Neural crest cell (in vitro differentiated cells): ENCODE results near the gene ETV1. TPM values are rescaled to one million over a fixed set of nuclear protein-coding genes. Genes with fewer than 3 reads are reported as not detected.
A peak's percentile ranks its signal among the peaks of the same experiment; 100 is the strongest.

Experiments
- DNase-seq: peaks from one replicate; pipeline ENCODE4 v3.0.0; 2021; ENCODE audit warnings: low read depth, mixed read lengths, low spot score
- H3K27ac Mint-ChIP-seq: one replicate; pipeline ENCODE4 v1.8.0; 2021; ENCODE audit warnings: mild to moderate bottlenecking, mixed read lengths; ENCODE audit not compliant: unreplicated experiment
- H3K27me3 Mint-ChIP-seq: 2 replicates; pipeline ENCODE4 v1.8.0; 2021; ENCODE audit warnings: low read depth, mild to moderate bottlenecking, mixed read lengths
- H3K36me3 Mint-ChIP-seq: 2 replicates; pipeline ENCODE4 v1.8.0; 2021; ENCODE audit warnings: low read depth, mild to moderate bottlenecking, mixed read lengths
- H3K4me1 Mint-ChIP-seq: 2 replicates; pipeline ENCODE4 v1.8.0; 2021; ENCODE audit warnings: mixed read lengths
- H3K4me3 Mint-ChIP-seq: one replicate; pipeline ENCODE4 v1.8.0; 2021; ENCODE audit warnings: mild to moderate bottlenecking, mixed read lengths
- H3K9me3 Mint-ChIP-seq: 2 replicates; pipeline ENCODE4 v1.8.0; 2021; ENCODE audit warnings: mixed read lengths
- total RNA-seq: library from RNA; stranded (reverse); gene quantifications from 2 replicates; pipeline ENCODE4 v1.2.1, GENCODE V29; 2021
- TF ChIP-seq, protein P1 (sequence below): fragments of 200-600 bp; sonication (generic); conservative IDR thresholded peaks from 2 replicates; pipeline ENCODE4 v1.5.0; 2021; ENCODE audit warnings: antibody characterized with exemption, mild to moderate bottlenecking

The ETV1 gene
- total RNA-seq, 1 donor from 2014 or later: 89.4 TPM

GRCh38 chr7:13963925-13964324 is 25.5 kb downstream of the ETV1 start:
- Mint-ChIP-seq H3K9me3 (no peaks in the 10 kb centered on the region), H3K27ac (no peak overlapping the region), H3K4me3 (no peak overlapping the region), H3K4me1 (peaks cover 7% of the 10 kb centered on the region), H3K27me3 (no peaks in the 10 kb centered on the region), H3K36me3 (peaks cover 11% of the 10 kb centered on the region)
- TF ChIP-seq, protein P1, sequence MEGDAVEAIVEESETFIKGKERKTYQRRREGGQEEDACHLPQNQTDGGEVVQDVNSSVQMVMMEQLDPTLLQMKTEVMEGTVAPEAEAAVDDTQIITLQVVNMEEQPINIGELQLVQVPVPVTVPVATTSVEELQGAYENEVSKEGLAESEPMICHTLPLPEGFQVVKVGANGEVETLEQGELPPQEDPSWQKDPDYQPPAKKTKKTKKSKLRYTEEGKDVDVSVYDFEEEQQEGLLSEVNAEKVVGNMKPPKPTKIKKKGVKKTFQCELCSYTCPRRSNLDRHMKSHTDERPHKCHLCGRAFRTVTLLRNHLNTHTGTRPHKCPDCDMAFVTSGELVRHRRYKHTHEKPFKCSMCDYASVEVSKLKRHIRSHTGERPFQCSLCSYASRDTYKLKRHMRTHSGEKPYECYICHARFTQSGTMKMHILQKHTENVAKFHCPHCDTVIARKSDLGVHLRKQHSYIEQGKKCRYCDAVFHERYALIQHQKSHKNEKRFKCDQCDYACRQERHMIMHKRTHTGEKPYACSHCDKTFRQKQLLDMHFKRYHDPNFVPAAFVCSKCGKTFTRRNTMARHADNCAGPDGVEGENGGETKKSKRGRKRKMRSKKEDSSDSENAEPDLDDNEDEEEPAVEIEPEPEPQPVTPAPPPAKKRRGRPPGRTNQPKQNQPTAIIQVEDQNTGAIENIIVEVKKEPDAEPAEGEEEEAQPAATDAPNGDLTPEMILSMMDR: no peak
- no peak for DNase-seq

DNA sequence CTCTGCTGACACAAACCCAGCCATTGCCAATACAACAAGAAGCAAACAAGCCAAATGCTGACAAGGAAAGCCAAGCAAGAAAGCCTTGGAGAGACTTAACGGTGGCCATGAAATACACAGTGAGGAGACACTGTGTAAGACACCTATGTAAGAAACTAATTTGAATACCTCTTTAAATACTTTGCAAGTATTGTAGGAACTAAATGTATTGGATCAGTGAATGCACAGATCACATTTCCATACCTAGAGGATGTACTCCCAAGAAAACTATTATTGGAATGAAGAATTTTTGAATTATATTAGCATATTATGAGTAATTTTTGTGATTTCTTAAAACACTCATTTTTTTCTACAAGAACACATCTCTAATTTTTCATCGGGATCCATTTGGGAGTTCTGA is 34.0 kb downstream of the ETV1 start:
- Mint-ChIP-seq H3K27me3 (no peaks in the 10 kb centered on the region), H3K4me1 (peaks cover 8% of the 10 kb centered on the region), H3K27ac (no peak overlapping the region), H3K9me3 (no peaks in the 10 kb centered on the region), H3K4me3 (no peak overlapping the region), H3K36me3 (peaks cover 9% of the 10 kb centered on the region)
- TF ChIP-seq, protein P1: no peak
- DNase-seq: no peak

GRCh38 chr7:13953368-13953767 is 36.1 kb downstream of the ETV1 start:
- H3K27me3 Mint-ChIP-seq: no peaks in the 10 kb centered on the region
- H3K9me3 Mint-ChIP-seq: no peaks in the 10 kb centered on the region
- peaks cover 18% of the 10 kb centered on the region for H3K4me1 Mint-ChIP-seq
- H3K36me3 Mint-ChIP-seq: peaks cover 5% of the 10 kb centered on the region
- H3K27ac Mint-ChIP-seq: no peak overlapping the region
- TF ChIP-seq, protein P1: no peak
- H3K4me3 Mint-ChIP-seq: no peak overlapping the region
- DNase-seq: no peak

GRCh38 chr7:13952921-13953320 is 36.5 kb downstream of the ETV1 start:
- H3K9me3 Mint-ChIP-seq: no peaks in the 10 kb centered on the region
- no peak for DNase-seq
- peaks cover 5% of the 10 kb centered on the region for H3K36me3 Mint-ChIP-seq
- peaks cover 20% of the 10 kb centered on the region for H3K4me1 Mint-ChIP-seq
- no peaks in the 10 kb centered on the region for H3K27me3 Mint-ChIP-seq
- no peak overlapping the region for H3K4me3 Mint-ChIP-seq
- H3K27ac Mint-ChIP-seq: no peak overlapping the region
- TF ChIP-seq, protein P1: no peak

DNA sequence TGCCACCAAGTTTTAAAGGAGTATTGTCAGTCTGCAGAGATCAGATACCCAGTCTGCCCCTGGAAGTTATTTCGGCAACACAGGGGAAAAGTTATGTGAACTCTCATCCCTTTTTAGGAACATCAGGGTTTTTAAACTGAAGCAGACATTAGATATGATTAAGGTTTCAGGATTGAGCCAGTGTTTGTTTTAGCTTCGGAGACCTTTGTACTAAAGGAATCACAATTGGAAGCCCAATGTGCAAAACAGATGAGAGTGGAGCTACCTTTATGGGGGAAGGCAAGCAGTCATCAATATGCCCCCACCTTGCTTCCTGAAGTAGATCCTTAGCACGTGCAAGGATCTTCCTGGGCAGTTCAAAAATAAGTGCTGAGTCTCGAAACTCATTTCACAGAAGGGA is 39.5 kb downstream of the ETV1 start:
- Mint-ChIP-seq H3K9me3 (no peaks in the 10 kb centered on the region), H3K4me3 (no peak overlapping the region), H3K27me3 (no peaks in the 10 kb centered on the region), H3K36me3 (peaks cover 11% of the 10 kb centered on the region), H3K27ac (no peak overlapping the region), H3K4me1 (peaks cover 20% of the 10 kb centered on the region)
- no peak for DNase-seq
- TF ChIP-seq, protein P1: no peak

DNA sequence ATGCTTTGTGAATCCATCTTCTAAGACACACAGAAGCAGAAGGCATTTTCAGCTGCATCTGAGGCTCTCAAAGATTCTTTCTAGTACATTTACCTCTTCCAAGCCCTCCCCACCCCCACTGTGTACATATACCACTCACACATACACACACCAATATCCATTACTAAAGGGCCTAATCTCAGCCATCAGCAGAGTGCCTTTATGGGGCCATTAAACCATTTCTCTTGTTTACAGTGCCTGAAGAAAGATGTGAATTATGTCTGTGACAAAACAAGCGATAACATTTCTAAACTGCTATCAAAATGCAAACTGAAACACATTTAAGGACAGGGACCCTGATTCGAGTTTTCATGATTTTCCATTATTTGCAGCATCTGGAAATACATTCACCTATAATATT is 40.0 kb downstream of the ETV1 start:
- no peaks in the 10 kb centered on the region for H3K9me3 Mint-ChIP-seq
- no peak for DNase-seq
- H3K4me3 Mint-ChIP-seq: no peak overlapping the region
- H3K27ac Mint-ChIP-seq: peak overlapping the region; percentile 16
- H3K27me3 Mint-ChIP-seq: no peaks in the 10 kb centered on the region
- H3K36me3 Mint-ChIP-seq: peaks cover 14% of the 10 kb centered on the region
- peaks cover 20% of the 10 kb centered on the region for H3K4me1 Mint-ChIP-seq
- TF ChIP-seq, protein P1: no peak
